ENCODE measurements around the gene CRHR2. TPM values are rescaled to one million over a fixed set of nuclear protein-coding genes. Genes with fewer than 3 reads are reported as not detected.

The CRHR2 gene
- total and polyA plus RNA-seq, 2 of the 13 experiments (the other 11 are each of a cell fraction or from before 2014, with no cell fraction given): not detected

DNA sequence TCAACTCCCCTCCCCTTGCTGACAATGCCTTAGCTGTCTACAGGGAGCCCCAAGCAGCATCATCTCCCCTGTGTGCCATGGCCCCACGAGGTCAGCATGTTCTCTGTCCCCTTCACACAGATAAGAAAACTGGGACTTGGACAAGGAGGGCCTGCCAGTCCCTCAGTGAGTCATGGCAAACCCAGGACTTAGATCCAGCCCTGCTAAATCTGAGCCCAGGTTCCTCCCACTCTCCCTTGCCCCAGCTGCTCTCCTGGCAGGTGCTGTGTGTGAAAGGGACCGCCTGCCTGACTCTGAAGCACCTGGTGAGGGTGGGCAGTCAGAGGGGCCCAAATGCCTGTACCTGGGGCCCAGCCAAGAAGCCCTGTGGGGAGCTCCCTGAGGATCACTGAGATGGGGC lies 7.4 kb downstream of the CRHR2 start (continued):
- TF ChIP-seq, protein P1, sequence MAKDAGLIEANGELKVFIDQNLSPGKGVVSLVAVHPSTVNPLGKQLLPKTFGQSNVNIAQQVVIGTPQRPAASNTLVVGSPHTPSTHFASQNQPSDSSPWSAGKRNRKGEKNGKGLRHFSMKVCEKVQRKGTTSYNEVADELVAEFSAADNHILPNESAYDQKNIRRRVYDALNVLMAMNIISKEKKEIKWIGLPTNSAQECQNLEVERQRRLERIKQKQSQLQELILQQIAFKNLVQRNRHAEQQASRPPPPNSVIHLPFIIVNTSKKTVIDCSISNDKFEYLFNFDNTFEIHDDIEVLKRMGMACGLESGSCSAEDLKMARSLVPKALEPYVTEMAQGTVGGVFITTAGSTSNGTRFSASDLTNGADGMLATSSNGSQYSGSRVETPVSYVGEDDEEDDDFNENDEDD (CRISPR knock-in tag; IDR thresholded peaks at IDR 0.05; ENCODE audit: borderline replicate concordance): no peak
- TF ChIP-seq ZNF772 (CRISPR knock-in tag; IDR thresholded peaks at IDR 0.05) (no peak), ZNF766 (CRISPR knock-in tag; IDR thresholded peaks at IDR 0.05; ENCODE audit: borderline replicate concordance) (no peak), MIER3 (CRISPR knock-in tag; IDR thresholded peaks at IDR 0.05; ENCODE audit: borderline replicate concordance) (no peak), PAXIP1 (CRISPR knock-in tag; conservative IDR thresholded peaks at IDR 0.05) (no peak), SP1 (IDR thresholded peaks at IDR 0.05) (no peak), SP1 (CRISPR knock-in tag; IDR thresholded peaks at IDR 0.05) (no peak), GTF2F1 (IDR thresholded peaks at IDR 0.05; ENCODE audit: low read length) (no peak)
- TF ChIP-seq, protein P2, sequence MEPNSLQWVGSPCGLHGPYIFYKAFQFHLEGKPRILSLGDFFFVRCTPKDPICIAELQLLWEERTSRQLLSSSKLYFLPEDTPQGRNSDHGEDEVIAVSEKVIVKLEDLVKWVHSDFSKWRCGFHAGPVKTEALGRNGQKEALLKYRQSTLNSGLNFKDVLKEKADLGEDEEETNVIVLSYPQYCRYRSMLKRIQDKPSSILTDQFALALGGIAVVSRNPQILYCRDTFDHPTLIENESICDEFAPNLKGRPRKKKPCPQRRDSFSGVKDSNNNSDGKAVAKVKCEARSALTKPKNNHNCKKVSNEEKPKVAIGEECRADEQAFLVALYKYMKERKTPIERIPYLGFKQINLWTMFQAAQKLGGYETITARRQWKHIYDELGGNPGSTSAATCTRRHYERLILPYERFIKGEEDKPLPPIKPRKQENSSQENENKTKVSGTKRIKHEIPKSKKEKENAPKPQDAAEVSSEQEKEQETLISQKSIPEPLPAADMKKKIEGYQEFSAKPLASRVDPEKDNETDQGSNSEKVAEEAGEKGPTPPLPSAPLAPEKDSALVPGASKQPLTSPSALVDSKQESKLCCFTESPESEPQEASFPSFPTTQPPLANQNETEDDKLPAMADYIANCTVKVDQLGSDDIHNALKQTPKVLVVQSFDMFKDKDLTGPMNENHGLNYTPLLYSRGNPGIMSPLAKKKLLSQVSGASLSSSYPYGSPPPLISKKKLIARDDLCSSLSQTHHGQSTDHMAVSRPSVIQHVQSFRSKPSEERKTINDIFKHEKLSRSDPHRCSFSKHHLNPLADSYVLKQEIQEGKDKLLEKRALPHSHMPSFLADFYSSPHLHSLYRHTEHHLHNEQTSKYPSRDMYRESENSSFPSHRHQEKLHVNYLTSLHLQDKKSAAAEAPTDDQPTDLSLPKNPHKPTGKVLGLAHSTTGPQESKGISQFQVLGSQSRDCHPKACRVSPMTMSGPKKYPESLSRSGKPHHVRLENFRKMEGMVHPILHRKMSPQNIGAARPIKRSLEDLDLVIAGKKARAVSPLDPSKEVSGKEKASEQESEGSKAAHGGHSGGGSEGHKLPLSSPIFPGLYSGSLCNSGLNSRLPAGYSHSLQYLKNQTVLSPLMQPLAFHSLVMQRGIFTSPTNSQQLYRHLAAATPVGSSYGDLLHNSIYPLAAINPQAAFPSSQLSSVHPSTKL (CRISPR knock-in tag; IDR thresholded peaks at IDR 0.05): no peak
